ENCODE results near the gene MS4A3. TPM values are rescaled to one million over a fixed set of nuclear protein-coding genes. Genes with fewer than 3 reads are reported as not detected.
"Not testable (repeated sequence)": the region's sequence is repeated elsewhere in the genome, so short reads cannot be mapped to it uniquely, and the experiment has no call there.

Gene MS4A3
- total and polyA plus RNA-seq, 10 of the 15 experiments (the other 5 are each of a cell fraction or from before 2014, with no cell fraction given) = 0.13 TPM; not detected in 9

DNA sequence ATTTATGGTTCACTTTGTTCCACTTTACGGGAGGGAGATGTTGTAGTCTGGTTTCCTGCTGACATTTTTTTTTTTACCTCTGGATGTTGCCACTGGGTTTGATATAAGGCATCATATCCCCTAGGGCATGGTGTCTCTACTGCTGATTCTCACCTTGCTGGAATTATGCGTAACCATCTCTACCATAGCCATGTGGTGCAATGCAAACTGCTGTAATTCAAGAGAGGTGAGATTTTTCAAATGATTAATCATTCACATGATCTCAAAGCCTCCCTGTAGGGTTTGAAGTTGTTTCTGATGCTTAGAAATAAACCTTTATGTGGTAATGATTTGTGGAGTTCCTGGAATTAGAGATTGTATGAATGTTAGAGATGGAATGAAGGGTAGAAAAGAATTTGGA, 13.0 kb downstream of the MS4A3 start:
- Histone ChIP-seq H3K79me2 (ENCODE audit: control insufficient read depth, insufficient read depth, low read length) (no peaks in the 10 kb centered on the region), H3K9me3 (replicated peaks; ENCODE audit: control insufficient read depth, insufficient read depth, low read length) (no peaks in the 10 kb centered on the region), H3K27me3 (replicated peaks in 1 of 2; ENCODE audit: control insufficient read depth in 2 of 2, insufficient read depth in 2 of 2, low read length in 1 of 2) (no peaks in the 10 kb centered on the region), H2AFZ (ENCODE audit: control insufficient read depth, low read depth, low read length) (no peak overlapping the region), H3K4me2 (ENCODE audit: control insufficient read depth, insufficient read depth) (no peak overlapping the region), H3K27ac (ENCODE audit: control insufficient read depth, insufficient read depth) (no peak overlapping the region), H4K20me1 (ENCODE audit: control insufficient read depth, insufficient read depth) (no peaks in the 10 kb centered on the region), H3K36me3 (ENCODE audit: control insufficient read depth in 2 of 2, insufficient read depth in 2 of 2, low read length in 1 of 2) (no peaks in the 10 kb centered on the region), H3K9ac (ENCODE audit: control insufficient read depth, insufficient read depth, low read length) (no peak overlapping the region), H3K4me3 (no peak overlapping the region), H3K4me1 (ENCODE audit: control insufficient read depth, insufficient read depth, low read length) (no peaks in the 10 kb centered on the region)
- ChIA-PET SMC1A (ENCODE audit: uncharacterized antibody, unreplicated experiment) (no interaction called here), CTCF (no interaction called here), RAD21 (ENCODE audit: unreplicated experiment) (no interaction called here), POLR2A (no interaction called here)
- ATAC-seq = no peak
- FAIRE-seq = no peak
- TF ChIP-seq, protein P1, sequence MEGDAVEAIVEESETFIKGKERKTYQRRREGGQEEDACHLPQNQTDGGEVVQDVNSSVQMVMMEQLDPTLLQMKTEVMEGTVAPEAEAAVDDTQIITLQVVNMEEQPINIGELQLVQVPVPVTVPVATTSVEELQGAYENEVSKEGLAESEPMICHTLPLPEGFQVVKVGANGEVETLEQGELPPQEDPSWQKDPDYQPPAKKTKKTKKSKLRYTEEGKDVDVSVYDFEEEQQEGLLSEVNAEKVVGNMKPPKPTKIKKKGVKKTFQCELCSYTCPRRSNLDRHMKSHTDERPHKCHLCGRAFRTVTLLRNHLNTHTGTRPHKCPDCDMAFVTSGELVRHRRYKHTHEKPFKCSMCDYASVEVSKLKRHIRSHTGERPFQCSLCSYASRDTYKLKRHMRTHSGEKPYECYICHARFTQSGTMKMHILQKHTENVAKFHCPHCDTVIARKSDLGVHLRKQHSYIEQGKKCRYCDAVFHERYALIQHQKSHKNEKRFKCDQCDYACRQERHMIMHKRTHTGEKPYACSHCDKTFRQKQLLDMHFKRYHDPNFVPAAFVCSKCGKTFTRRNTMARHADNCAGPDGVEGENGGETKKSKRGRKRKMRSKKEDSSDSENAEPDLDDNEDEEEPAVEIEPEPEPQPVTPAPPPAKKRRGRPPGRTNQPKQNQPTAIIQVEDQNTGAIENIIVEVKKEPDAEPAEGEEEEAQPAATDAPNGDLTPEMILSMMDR (IDR thresholded peaks at IDR 0.05 in 2 of 3, conservative IDR thresholded peaks at IDR 0.05 in 1 of 3; ENCODE audit: control insufficient read depth in 2 of 3, extremely low read depth in 1 of 3, insufficient read depth in 1 of 3, low read depth in 3 of 3, low read length in 3 of 3) = no peak
- 41% methylated on average over 2 of the region's 2 CpGs for WGBS (ENCODE audit: insufficient coverage, insufficient replicate concordance, low lambda C conversion rate, missing lambda C conversion rate)
- no TSS peak for BruUV-seq (replicated peaks)
- intact Hi-C loops (cut with micrococcal nuclease; ENCODE audit: unreplicated experiment) (no loop called here), in situ Hi-C loops (cut with MboI) (no loop called here)
- no peak for DNase-seq (ENCODE audit: low read depth, low spot score)

DNA sequence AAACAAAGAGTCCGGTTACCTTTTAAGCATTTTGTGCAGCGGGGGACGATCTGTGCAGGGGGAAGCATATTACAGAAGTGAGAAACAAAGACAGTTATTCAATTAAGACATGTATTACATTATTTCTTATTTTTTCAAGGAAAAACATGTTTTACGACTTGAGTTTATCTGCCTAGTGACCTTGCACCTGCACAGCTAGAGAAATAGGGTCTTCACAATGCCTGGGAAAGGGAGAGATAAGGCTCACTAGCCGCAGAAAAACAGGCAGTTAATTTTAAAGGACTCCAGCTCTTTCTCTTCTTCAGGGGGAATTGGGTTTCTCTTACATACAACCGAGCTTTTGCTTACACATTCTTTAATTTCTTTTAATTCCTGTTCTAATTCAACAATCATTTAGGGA, 15.2 kb downstream of the MS4A3 start:
- not testable (repeated sequence) for FAIRE-seq
- 23% methylated on average over 6 of the region's 6 CpGs for WGBS (ENCODE audit: insufficient coverage, insufficient replicate concordance, low lambda C conversion rate, missing lambda C conversion rate)

More for the DNA sequence above, 15.2 kb downstream of the MS4A3 start:
- H3K9me3 ChIP-seq (replicated peaks; ENCODE audit: control insufficient read depth, insufficient read depth, low read length); BruUV-seq (replicated peaks); H3K79me2 ChIP-seq (ENCODE audit: control insufficient read depth, insufficient read depth, low read length); H3K4me3 ChIP-seq; H3K4me2 ChIP-seq (ENCODE audit: control insufficient read depth, insufficient read depth); DNase-seq (ENCODE audit: low read depth, low spot score); H3K27me3 ChIP-seq (replicated peaks in 1 of 2; ENCODE audit: control insufficient read depth in 2 of 2, insufficient read depth in 2 of 2, low read length in 1 of 2); in situ Hi-C loops (cut with MboI); POLR2A ChIA-PET; CTCF ChIA-PET; H3K4me1 ChIP-seq (ENCODE audit: control insufficient read depth, insufficient read depth, low read length); SMC1A ChIA-PET (ENCODE audit: uncharacterized antibody, unreplicated experiment); RAD21 ChIA-PET (ENCODE audit: unreplicated experiment); ATAC-seq; H4K20me1 ChIP-seq (ENCODE audit: control insufficient read depth, insufficient read depth); H3K9ac ChIP-seq (ENCODE audit: control insufficient read depth, insufficient read depth, low read length); H3K27ac ChIP-seq (ENCODE audit: control insufficient read depth, insufficient read depth); H3K36me3 ChIP-seq (ENCODE audit: control insufficient read depth in 2 of 2, insufficient read depth in 2 of 2, low read length in 1 of 2); H2AFZ ChIP-seq (ENCODE audit: control insufficient read depth, low read depth, low read length): not testable (repeated sequence)
- intact Hi-C loops (cut with micrococcal nuclease; ENCODE audit: unreplicated experiment) = loop anchor here (10.0 kb wide), 1 partner anchor 183 kb away; no protein-coding TSS in a partner anchor

All from GM12878 (cell line).